ENCODE data around the gene HMX2.

HMX2 gene

GRCh38 chr10:123133541-123134342 is 14.2 kb upstream of the HMX2 start:
- no peak for DNase-seq (ENCODE audit: low read depth in 1 of 2, low spot score in 1 of 2)
- no peak for TF ChIP-seq JUND (IDR thresholded peaks at IDR 0.05; ENCODE audit: low read depth)
- in situ Hi-C loops (cut with HindIII; ENCODE audit: low pct_unique_long_range_greater_than_20kb, low sequenced_read_pairs), result no loop called here

- no peak for TF ChIP-seq JUND (IDR thresholded peaks at IDR 0.05; ENCODE audit: low read depth)
- no peak for DNase-seq (ENCODE audit: low read depth in 1 of 2, low spot score in 1 of 2)
- in situ Hi-C loops (cut with HindIII; ENCODE audit: low pct_unique_long_range_greater_than_20kb, low sequenced_read_pairs), result no loop called here
Measured at GRCh38 chr10:123134343-123134914, 13.5 kb upstream of the HMX2 start.

- in situ Hi-C loops (cut with HindIII; ENCODE audit: low pct_unique_long_range_greater_than_20kb, low sequenced_read_pairs), result no loop called here
- DNase-seq (ENCODE audit: low read depth in 1 of 2, low spot score in 1 of 2), result no peak
- no peak for TF ChIP-seq JUND (IDR thresholded peaks at IDR 0.05; ENCODE audit: low read depth)
Measured at GRCh38 chr10:123134915-123135414, 13.0 kb upstream of the HMX2 start.

GRCh38 chr10:123135415-123136141 is 12.4 kb upstream of the HMX2 start, which contains the start of gene HMX3:
Gene HMX3 (plus strand): TSS chr10:123135970. CDS start chr10:123136051, 81 bp downstream.
- in situ Hi-C loops (cut with HindIII; ENCODE audit: low pct_unique_long_range_greater_than_20kb, low sequenced_read_pairs), result no loop called here
- DNase-seq (ENCODE audit: low read depth in 1 of 2, low spot score in 1 of 2), result no peak
- TF ChIP-seq JUND (IDR thresholded peaks at IDR 0.05; ENCODE audit: low read depth), result no peak

- no peak for DNase-seq (ENCODE audit: low read depth in 1 of 2, low spot score in 1 of 2)
- in situ Hi-C loops (cut with HindIII; ENCODE audit: low pct_unique_long_range_greater_than_20kb, low sequenced_read_pairs), result no loop called here
- TF ChIP-seq JUND (IDR thresholded peaks at IDR 0.05; ENCODE audit: low read depth), result no peak
Measured at GRCh38 chr10:123136221-123136805, 11.6 kb upstream of the HMX2 start.

GRCh38 chr10:123136806-123137642 is 10.9 kb upstream of the HMX2 start:
- no peak for TF ChIP-seq JUND (IDR thresholded peaks at IDR 0.05; ENCODE audit: low read depth)
- in situ Hi-C loops (cut with HindIII; ENCODE audit: low pct_unique_long_range_greater_than_20kb, low sequenced_read_pairs), result no loop called here
- no peak for DNase-seq (ENCODE audit: low read depth in 1 of 2, low spot score in 1 of 2)

- TF ChIP-seq JUND (IDR thresholded peaks at IDR 0.05; ENCODE audit: low read depth), result no peak
- DNase-seq (ENCODE audit: low read depth in 1 of 2, low spot score in 1 of 2), result no peak
- in situ Hi-C loops (cut with HindIII; ENCODE audit: low pct_unique_long_range_greater_than_20kb, low sequenced_read_pairs), result no loop called here
Measured at GRCh38 chr10:123139165-123139520, 8.8 kb upstream of the HMX2 start.

GRCh38 chr10:123139521-123140163 is 8.3 kb upstream of the HMX2 start:
- no peak for DNase-seq (ENCODE audit: low read depth in 1 of 2, low spot score in 1 of 2)
- no peak for TF ChIP-seq JUND (IDR thresholded peaks at IDR 0.05; ENCODE audit: low read depth)
- in situ Hi-C loops (cut with HindIII; ENCODE audit: low pct_unique_long_range_greater_than_20kb, low sequenced_read_pairs), result no loop called here

- no peak for DNase-seq (ENCODE audit: low read depth in 1 of 2, low spot score in 1 of 2)
- in situ Hi-C loops (cut with HindIII; ENCODE audit: low pct_unique_long_range_greater_than_20kb, low sequenced_read_pairs), result no loop called here
- TF ChIP-seq JUND (IDR thresholded peaks at IDR 0.05; ENCODE audit: low read depth), result no peak
Measured at GRCh38 chr10:123140164-123140982, 7.6 kb upstream of the HMX2 start.

GRCh38 chr10:123140983-123141390 is 6.9 kb upstream of the HMX2 start:
- in situ Hi-C loops (cut with HindIII; ENCODE audit: low pct_unique_long_range_greater_than_20kb, low sequenced_read_pairs), result no loop called here
- DNase-seq (ENCODE audit: low read depth in 1 of 2, low spot score in 1 of 2), result no peak
- no peak for TF ChIP-seq JUND (IDR thresholded peaks at IDR 0.05; ENCODE audit: low read depth)
